K562 (cell line): ENCODE data around the gene GATA5. TPM values are rescaled to one million over a fixed set of nuclear protein-coding genes. Genes with fewer than 3 reads are reported as not detected.

ENCODE experiments used
- ATAC-seq: fragments of 200-7000 bp; cut with Tn5 transposase; 3 replicates; pipeline ENCODE4 v1.9.1; 2020; ENCODE audit warnings: moderate library complexity
- BruUV-seq: library from RNA; stranded (reverse); fragments of 400-500 nt; replicated peaks from 2 replicates; lab custom pipeline; 2021; lab: Mats Ljungman, UMichigan
- CTCF ChIA-PET: fragments of 300-600 bp; formaldehyde crosslinking; extraction: SDS; loops from one replicate; lab custom pipeline; 2021; ENCODE audit warnings: low intra/inter-chr PET ratio; lab: Yijun Ruan, JAX
- POLR2A ChIA-PET: fragments of 300-600, 350-650 bp; sonication (Branson Sonifier 250); formaldehyde crosslinking; extraction: SDS; loops from one replicate; lab custom pipeline; 2021; ENCODE audit warnings: antibody characterized with exemption, inconsistent platforms; lab: Yijun Ruan, JAX
- DNase-seq, 4 experiments: peaks; one replicate each; pipeline versions ENCODE4 v3.0.0 to v3.0.0-alpha.2; 2011 to 2018; ENCODE audit warnings: low spot score in 3 of 4, mixed read lengths in 3 of 4; ENCODE audit errors: extremely low read depth in 1 of 4
- FAIRE-seq: peaks from 2 replicates; lab custom pipeline; 2011; peaks lifted over from hg19 to GRCh38; lab: Jason Lieb, UNC
- H2AFZ ChIP-seq: 2 replicates; pipeline ENCODE4 v1.6.0; 2011; ENCODE audit warnings: low read depth, low read length, control low read depth, inconsistent platforms
- H3K27ac ChIP-seq: fragments of 200-600 bp; 3 replicates; pipeline ENCODE4 v1.8.0; 2011; ENCODE audit warnings: low read depth, mild to moderate bottlenecking, control low read depth, inconsistent platforms, low read length, moderate library complexity, mixed read lengths; ENCODE audit errors: extremely low read depth
- H3K27me3 ChIP-seq, 2 experiments: fragments of 300-600 bp in 1 of 2; 2 replicates in 1 of 2; 3 replicates in 1 of 2; pipeline versions ENCODE4 v1.6.0 to v1.8.0; 2011; ENCODE audit warnings: inconsistent platforms in 2 of 2, low read length in 2 of 2, mild to moderate bottlenecking in 1 of 2, mixed read lengths in 1 of 2, moderate library complexity in 1 of 2; ENCODE audit not compliant: control insufficient read depth in 2 of 2, insufficient read depth in 2 of 2
- H3K36me3 ChIP-seq: fragments of 300-600 bp; 3 replicates; pipeline ENCODE4 v1.8.0; 2011; ENCODE audit warnings: mild to moderate bottlenecking, low read length, inconsistent platforms; ENCODE audit not compliant: control insufficient read depth, insufficient read depth
- H3K4me1 ChIP-seq, 2 experiments: fragments of 200-600 bp in 1 of 2; replicated peaks in 1 of 2; 2 replicates in 1 of 2; 3 replicates in 1 of 2; pipeline versions ENCODE4 v1.5.1 to v1.8.0; 2011; ENCODE audit warnings: inconsistent platforms in 2 of 2, low read length in 2 of 2, mild to moderate bottlenecking in 1 of 2, mixed read lengths in 1 of 2, moderate library complexity in 1 of 2; ENCODE audit not compliant: control insufficient read depth in 2 of 2, insufficient read depth in 2 of 2
- H3K4me2 ChIP-seq: 2 replicates; pipeline ENCODE4 v1.6.1; 2011; ENCODE audit warnings: low read length, control low read depth, inconsistent platforms, mixed read lengths; ENCODE audit not compliant: insufficient read depth
- H3K4me3 ChIP-seq: fragments of 200-600 bp; sonication (generic), shearing (Covaris generic); 2 replicates; pipeline ENCODE4 v1.5.1; 2016; ENCODE audit warnings: control low read depth, inconsistent platforms
- H3K79me2 ChIP-seq: fragments of 200-600 bp; 3 replicates; pipeline ENCODE4 v1.8.0; 2011; ENCODE audit warnings: low read length, inconsistent platforms; ENCODE audit not compliant: control insufficient read depth, insufficient read depth
- H3K9ac ChIP-seq, 2 experiments: 2 replicates each; pipeline versions ENCODE4 v1.6.0 to v1.6.1; 2011; ENCODE audit warnings: low read depth in 2 of 2, low read length in 2 of 2, control low read depth in 1 of 2, inconsistent platforms in 1 of 2, mild to moderate bottlenecking in 1 of 2, mixed read lengths in 1 of 2; ENCODE audit not compliant: insufficient read depth in 1 of 2
- H3K9me1 ChIP-seq: one replicate; pipeline ENCODE4 v1.6.0; 2011; ENCODE audit warnings: inconsistent platforms, mild to moderate bottlenecking, low read length, moderate library complexity; ENCODE audit not compliant: control insufficient read depth, insufficient read depth
- H3K9me3 ChIP-seq: replicated peaks from 2 replicates; pipeline ENCODE4 v1.5.1; 2011; ENCODE audit warnings: low read depth, low read length, inconsistent platforms; ENCODE audit not compliant: control insufficient read depth, insufficient read depth
- H4K20me1 ChIP-seq: replicated peaks from 2 replicates; pipeline ENCODE4 v1.6.1; 2011; ENCODE audit warnings: low read length, inconsistent platforms, mixed read lengths; ENCODE audit not compliant: control insufficient read depth, insufficient read depth
- ZKSCAN8 ChIP-seq: fragments of 200-800 bp; sonication (Bioruptor generic); IDR thresholded peaks from 2 replicates; pipeline ENCODE4 v1.6.1; 2016; ENCODE audit warnings: missing genetic modification characterization, missing compliant biosample characterization
- WGBS: fragments of 100-300 bp; shearing (Covaris generic); methylation state at CpG from one replicate; pipeline ENCODE4 v1.1.6; 2016; ENCODE audit warnings: low coverage, mixed read lengths; ENCODE audit not compliant: insufficient coverage; ENCODE audit errors: missing lambda C conversion rate; 5-methylcytosine and 5-hydroxymethylcytosine counted together
- in situ Hi-C: fragments of 300-500 bp; cut with MboI; formaldehyde crosslinking; loops from 4 replicates; pipeline ENCODE4 v1.15.0; 2018; ENCODE audit warnings: inconsistent platforms, mixed read lengths
- intact Hi-C: fragments of 100-400 bp; cut with micrococcal nuclease; formaldehyde crosslinking; loops from 2 replicates; pipeline ENCODE4 v1.14.2; 2022
- polyA plus RNA-seq, 8 experiments: library from polyadenylated mRNA; depleted of rRNA in 4 of 8; stranded (reverse) in 5 of 8; unstranded in 3 of 8; fragments of >200 nt; fragmentation: Nextera tagmentation in 2 of 8; fragmentation: Illumina TruSeq in 1 of 8; extraction: Ambion mirVana in 2 of 8; extraction: Trizol in 1 of 8; gene quantifications; 2 replicates each; pipeline versions ENCODE4 v1.2.1 to v1.2.3, GENCODE V29; 2011 to 2014; ENCODE audit warnings: inconsistent platforms in 1 of 8, missing spikeins in 1 of 8
- total RNA-seq, 7 experiments: library from RNA; depleted of rRNA in 6 of 7; stranded (reverse); fragments of >200 nt in 6 of 7; fragmentation: Illumina TruSeq in 2 of 7; extraction: Trizol in 2 of 7; gene quantifications; 2 replicates each; pipeline versions ENCODE4 v1.2.1 to v1.2.3, GENCODE V29; 2011 to 2021; ENCODE audit warnings: low replicate concordance in 1 of 7
- TF ChIP-seq, protein P1 (sequence below): sonication (generic); formaldehyde crosslinking; IDR thresholded peaks from 2 replicates; pipeline ENCODE4 v1.8.1; 2023; ENCODE audit warnings: mild to moderate bottlenecking, missing genetic modification reagents

Gene GATA5
- total and polyA plus RNA-seq, 9 of the 15 experiments (the other 6 are each of a cell fraction or from before 2014, with no cell fraction given) = 0.09 to 0.57 (median 0.20) TPM; not detected in 3

DNA sequence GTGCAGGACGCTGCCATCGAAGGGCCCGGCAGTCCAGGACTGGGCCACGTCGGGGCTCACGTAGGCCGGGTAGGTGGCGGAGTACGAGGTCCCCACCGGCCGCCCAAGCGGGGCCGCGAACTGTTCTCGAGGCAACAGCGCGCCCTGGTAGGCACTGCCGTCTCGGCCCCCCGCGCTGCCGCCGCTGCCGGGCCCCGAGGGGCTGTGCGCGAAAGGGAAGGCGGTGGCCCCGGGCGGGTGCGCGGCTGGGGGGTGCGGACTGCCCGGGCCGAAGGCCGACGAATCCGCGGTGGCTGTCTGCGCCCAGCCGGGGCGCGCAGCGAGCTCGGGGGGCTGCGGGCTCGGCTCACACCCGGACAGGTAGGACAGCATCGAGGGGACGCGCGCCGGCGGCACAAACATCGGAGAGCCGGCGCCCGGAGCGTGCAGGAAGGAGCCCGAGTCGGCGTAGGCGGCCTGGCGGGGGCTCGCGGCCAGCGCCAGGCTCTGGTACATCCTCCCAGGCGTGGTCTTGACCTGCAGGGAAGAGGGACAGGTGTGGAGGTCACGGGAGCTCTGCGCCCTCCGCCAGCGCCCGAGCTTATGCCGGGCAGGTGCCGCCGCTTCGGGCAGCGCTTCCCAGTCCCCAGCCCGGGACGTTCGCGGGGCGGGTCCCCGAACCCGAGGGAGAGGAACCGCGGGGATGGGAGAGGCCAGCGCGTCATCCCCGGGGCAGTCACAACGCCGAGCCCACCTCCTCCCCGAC lies 596 bp downstream of the GATA5 start:
- Histone ChIP-seq H3K4me2 (no peak overlapping the region), H3K27me3 (peaks cover 3 to 30% of the 10 kb centered on the region in 2 experiments; a peak in 3 of 5 replicates), H3K27ac (no peak overlapping the region), H3K9me1 (peaks cover 2% of the 10 kb centered on the region), H2AFZ (0 out of 2 replicates have a peak overlapping the region, but pooled peaks have one; percentile 16), H3K36me3 (no peaks in the 10 kb centered on the region), H3K9ac (peak overlapping the region in 1 of 2 experiments; percentile 58; a peak in 2 of 4 replicates), H3K4me1 (peaks cover 6 to 72% of the 10 kb centered on the region in 2 experiments; a peak in 3 of 5 replicates), H4K20me1 (no peaks in the 10 kb centered on the region), H3K79me2 (no peaks in the 10 kb centered on the region), H3K4me3 (no peak overlapping the region), H3K9me3 (no peaks in the 10 kb centered on the region)
- TF ChIP-seq ZKSCAN8 (CRISPR knock-in tag) = no peak
- TF ChIP-seq, protein P1, sequence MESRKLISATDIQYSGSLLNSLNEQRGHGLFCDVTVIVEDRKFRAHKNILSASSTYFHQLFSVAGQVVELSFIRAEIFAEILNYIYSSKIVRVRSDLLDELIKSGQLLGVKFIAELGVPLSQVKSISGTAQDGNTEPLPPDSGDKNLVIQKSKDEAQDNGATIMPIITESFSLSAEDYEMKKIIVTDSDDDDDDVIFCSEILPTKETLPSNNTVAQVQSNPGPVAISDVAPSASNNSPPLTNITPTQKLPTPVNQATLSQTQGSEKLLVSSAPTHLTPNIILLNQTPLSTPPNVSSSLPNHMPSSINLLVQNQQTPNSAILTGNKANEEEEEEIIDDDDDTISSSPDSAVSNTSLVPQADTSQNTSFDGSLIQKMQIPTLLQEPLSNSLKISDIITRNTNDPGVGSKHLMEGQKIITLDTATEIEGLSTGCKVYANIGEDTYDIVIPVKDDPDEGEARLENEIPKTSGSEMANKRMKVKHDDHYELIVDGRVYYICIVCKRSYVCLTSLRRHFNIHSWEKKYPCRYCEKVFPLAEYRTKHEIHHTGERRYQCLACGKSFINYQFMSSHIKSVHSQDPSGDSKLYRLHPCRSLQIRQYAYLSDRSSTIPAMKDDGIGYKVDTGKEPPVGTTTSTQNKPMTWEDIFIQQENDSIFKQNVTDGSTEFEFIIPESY (CRISPR knock-in tag) = peak; percentile 98
- WGBS = 70% methylated on average over 10 of the region's 93 CpGs
- ChIA-PET POLR2A (interaction anchor here (0.6 to 1.4 kb wide), 3 partner anchors 8 to 251 kb away, joined by 3 read pairs; no protein-coding TSS in a partner anchor), CTCF (no interaction called here)
- in situ Hi-C loops = no loop called here
- FAIRE-seq (no peak), DNase-seq (no peak), ATAC-seq (no peak)
- intact Hi-C loops = no loop called here
- BruUV-seq = no TSS peak
